Kidney (tissue), 14 donors: Measurements from ENCODE around the gene RHBDF2. TPM values are rescaled to one million over a fixed set of nuclear protein-coding genes. Genes with fewer than 3 reads are reported as not detected.

Experiments
- DNase-seq, 5 donors: peaks; one replicate each; pipeline ENCODE4 v3.0.0-alpha.2; 2013 to 2020
- FAIRE-seq: peaks from 2 replicates; lab custom pipeline; 2012; peaks lifted over from hg19 to GRCh38; lab: Jason Lieb, UNC
- H3K27ac ChIP-seq, 2 donors: one replicate each; pipeline ENCODE4 v1.7.0; 2013; ENCODE audit warnings: low read depth in 2 of 2, low read length in 2 of 2, inconsistent platforms in 1 of 2
- H3K27me3 ChIP-seq: one replicate; pipeline ENCODE4 v1.7.1; 2013; ENCODE audit warnings: low read length, inconsistent platforms; ENCODE audit not compliant: control insufficient read depth, insufficient read depth
- H3K36me3 ChIP-seq, 3 donors: one replicate each; pipeline versions ENCODE4 v1.7.0 to v1.7.1; 2013; ENCODE audit warnings: low read length in 3 of 3, control low read depth in 1 of 3, inconsistent platforms in 1 of 3; ENCODE audit not compliant: insufficient read depth in 3 of 3, control insufficient read depth in 2 of 3
- H3K4me1 ChIP-seq, 3 donors: one replicate each; pipeline versions ENCODE4 v1.7.0 to v1.7.1; 2013; ENCODE audit warnings: low read length in 3 of 3, inconsistent platforms in 1 of 3, low read depth in 1 of 3; ENCODE audit not compliant: control insufficient read depth in 2 of 3, insufficient read depth in 2 of 3
- H3K4me3 ChIP-seq, 3 donors: one replicate each; pipeline versions ENCODE4 v1.7.0 to v1.8.1; 2013; ENCODE audit warnings: low read length in 3 of 3, control low read depth in 1 of 3, inconsistent platforms in 1 of 3
- H3K9ac ChIP-seq, 3 donors: one replicate each; pipeline versions ENCODE4 v1.7.0 to v1.7.1; 2013; ENCODE audit warnings: low read length in 3 of 3, control low read depth in 1 of 3, inconsistent platforms in 1 of 3
- H3K9me3 ChIP-seq, 3 donors: one replicate each; pipeline versions ENCODE4 v1.7.0 to v1.7.1; 2013; ENCODE audit warnings: low read length in 3 of 3, control low read depth in 1 of 3, inconsistent platforms in 1 of 3; ENCODE audit not compliant: control insufficient read depth in 2 of 3, insufficient read depth in 1 of 3
- CTCF ChIP-seq: IDR thresholded peaks from 3 replicates; pipeline ENCODE4 v1.5.1; 2012; ENCODE audit warnings: mild to moderate bottlenecking, moderate library complexity, borderline replicate concordance; ENCODE audit not compliant: insufficient read depth; ENCODE audit errors: extremely low read depth
- intact Hi-C: fragments of 100-400 bp; cut with DNase I; formaldehyde crosslinking; loops from one replicate; pipeline ENCODE4 v1.11.1; 2022
- polyA plus RNA-seq: library from polyadenylated mRNA; stranded (reverse); fragments of 350-450 nt; fragmentation: Illumina TruSeq; extraction: RNeasy Lipid Tissue Mini Kit (QIAGEN cat#74804); gene quantifications from one replicate; pipeline ENCODE4 v1.2.3, GENCODE V29; 2014; ENCODE audit warnings: low read depth, low replicate concordance; ENCODE audit not compliant: insufficient read depth
- total RNA-seq: library from RNA; stranded (reverse); fragmentation: NEBNext Ultra II Directional; extraction: Animal tissue kit (Norgen Biotek cat#: 25700); gene quantifications from one replicate; pipeline ENCODE4 v1.2.1, GENCODE V29; 2021
- donor health status: control.
- donor health status: control.
- donor health status: control.
- donor health status: control.
- donor health status: control.
- donor health status: DM: yes; HTN: yes; CAD: no.
- donor health status: Normal renal cell carcinoma (clear cell type).

Gene RHBDF2
- total and polyA plus RNA-seq, 2 donors from 2014 or later: 6.8 to 58.6 TPM

- Histone ChIP-seq H3K9ac (no peak overlapping the region), H3K27ac (no peak overlapping the region), H3K27me3 (no peaks in the 10 kb centered on the region), H3K9me3 (no peaks in the 10 kb centered on the region), H3K4me3 (no peak overlapping the region), H3K36me3 (no peaks in the 10 kb centered on the region), H3K4me1 (no peaks in the 10 kb centered on the region)
- FAIRE-seq (no peak), DNase-seq (peak in 1 of 5 donors; percentile 78)
- intact Hi-C loops: no loop called here
- TF ChIP-seq CTCF: no peak
These were observed 27.7 kb downstream of the RHBDF2 start for GRCh38 chr17:76473541-76473985.

- no peak for DNase-seq
These were observed 28.5 kb downstream of the RHBDF2 start for GRCh38 chr17:76472726-76473125.

GRCh38 chr17:76472258-76472645 is 29.0 kb downstream of the RHBDF2 start:
- Histone ChIP-seq H3K27ac (no peak overlapping the region), H3K27me3 (no peaks in the 10 kb centered on the region), H3K9me3 (no peaks in the 10 kb centered on the region), H3K36me3 (no peaks in the 10 kb centered on the region), H3K9ac (no peak overlapping the region), H3K4me3 (no peak overlapping the region), H3K4me1 (no peaks in the 10 kb centered on the region)
- TF ChIP-seq CTCF: no peak
- DNase-seq (no peak), FAIRE-seq (no peak)
- intact Hi-C loops: no loop called here

More at GRCh38 chr17:76472726-76473125, 28.5 kb downstream of the RHBDF2 start:
- no peaks in the 10 kb centered on the region for H3K27me3 ChIP-seq
- H3K9me3 ChIP-seq: no peaks in the 10 kb centered on the region
- intact Hi-C loops: no loop called here
- no peak for TF ChIP-seq CTCF
- no peak overlapping the region for H3K4me3 ChIP-seq
- no peaks in the 10 kb centered on the region for H3K36me3 ChIP-seq
- H3K9ac ChIP-seq: no peak overlapping the region
- no peak overlapping the region for H3K27ac ChIP-seq
- no peak for FAIRE-seq
- H3K4me1 ChIP-seq: no peaks in the 10 kb centered on the region

- peak in 1 of 5 donors; percentile 70 for DNase-seq
- Histone ChIP-seq H3K27me3 (no peaks in the 10 kb centered on the region), H3K9me3 (no peaks in the 10 kb centered on the region), H3K4me1 (no peaks in the 10 kb centered on the region), H3K9ac (no peak overlapping the region), H3K36me3 (no peaks in the 10 kb centered on the region), H3K4me3 (no peak overlapping the region), H3K27ac (no peak overlapping the region)
- FAIRE-seq: no peak
- no peak for TF ChIP-seq CTCF
- intact Hi-C loops: no loop called here
These were observed 29.5 kb downstream of the RHBDF2 start for GRCh38 chr17:76471498-76472257.
